H1 (cell line): ENCODE results near the gene OR52W1.

Experiments
- CHD1 ChIP-seq: IDR thresholded peaks from 2 replicates; pipeline ENCODE4 v1.6.1; 2012; ENCODE audit warnings: low read depth, low read length, improper control_type of control experiment
- CTCF ChIP-seq, 3 experiments: IDR thresholded peaks; 1 replicate in 2 of 3; 2 replicates in 1 of 3; pipeline versions ENCODE4 v1.5.1 to v1.6.1; 2011; ENCODE audit warnings: low read length in 3 of 3, mild to moderate bottlenecking in 3 of 3, inconsistent platforms in 2 of 3, low read depth in 1 of 3, moderate library complexity in 1 of 3; ENCODE audit not compliant: insufficient read depth in 1 of 3; ENCODE audit errors: control extremely low read depth in 1 of 3
- GABPA ChIP-seq: IDR thresholded peaks from 2 replicates; pipeline ENCODE4 v1.6.1; 2011; ENCODE audit warnings: mild to moderate bottlenecking, low read length, moderate library complexity, borderline replicate concordance; ENCODE audit not compliant: insufficient read depth
- PHF8 ChIP-seq: fragments of 200-600 bp; sonication (generic); conservative IDR thresholded peaks from 2 replicates; pipeline ENCODE4 v1.7.1; 2012; ENCODE audit warnings: low read depth, mild to moderate bottlenecking, inconsistent platforms, low read length, moderate library complexity
- POLR2AphosphoS5 ChIP-seq: IDR thresholded peaks from 2 replicates; pipeline ENCODE4 v1.6.1; 2011; ENCODE audit warnings: low read depth, low read length
- RAD21 ChIP-seq, 2 experiments: IDR thresholded peaks in 1 of 2; conservative IDR thresholded peaks in 1 of 2; 2 replicates each; pipeline ENCODE4 v1.6.1; 2011; ENCODE audit warnings: low read depth in 2 of 2, low read length in 2 of 2, improper control_type of control experiment in 1 of 2, inconsistent platforms in 1 of 2, mild to moderate bottlenecking in 1 of 2, moderate library complexity in 1 of 2
- TBP ChIP-seq: IDR thresholded peaks from 2 replicates; pipeline ENCODE4 v1.6.1; 2011; ENCODE audit warnings: low read depth, low read length, improper control_type of control experiment
- USF2 ChIP-seq: IDR thresholded peaks from 2 replicates; pipeline ENCODE4 v1.6.1; 2011; ENCODE audit warnings: low read length, improper control_type of control experiment
- ZNF274 ChIP-seq: IDR thresholded peaks from 2 replicates; pipeline ENCODE4 v1.7.0; 2012; ENCODE audit warnings: low read length, borderline replicate concordance; ENCODE audit errors: extremely low read depth

- no peak for TF ChIP-seq CTCF (IDR thresholded peaks at IDR 0.05; ENCODE audit: control extremely low read depth in 1 of 3, insufficient read depth in 1 of 3, low read depth in 1 of 3, low read length in 3 of 3)
- no peak for TF ChIP-seq RAD21 (IDR thresholded peaks at IDR 0.05 in 1 of 2, conservative IDR thresholded peaks at IDR 0.05 in 1 of 2; ENCODE audit: low read depth in 2 of 2, low read length in 2 of 2)
- no peak for TF ChIP-seq POLR2AphosphoS5
- no peak for TF ChIP-seq USF2
- TF ChIP-seq PHF8 = no peak
- TF ChIP-seq GABPA = no peak
- no peak for TF ChIP-seq CHD1
- TF ChIP-seq ZNF274 = no peak
- no peak for TF ChIP-seq TBP
These were observed 15.5 kb downstream of the OR52W1 start for GRCh38 chr11:6214530-6214929.
